GM19372 (cell line): Measurements from ENCODE around the gene TMEM163.
"Not testable (repeated sequence)": the region's sequence is repeated elsewhere in the genome, so short reads cannot be mapped to it uniquely, and the experiment has no call there.

Experiments used
- ATAC-seq: cut with Tn5 transposase; IDR thresholded peaks from one replicate; pipeline ENCODE4 v1.9.1; 2021; ENCODE audit warnings: mild to moderate bottlenecking, low read depth, moderate library complexity; ENCODE audit not compliant: unreplicated experiment

TMEM163 gene

GRCh38 chr2:134667081-134667480, 51.7 kb downstream of the TMEM163 start:
- no peak for ATAC-seq

GRCh38 chr2:134665727-134666506, 52.9 kb downstream of the TMEM163 start:
- ATAC-seq: no peak

- ATAC-seq: no peak
Observed at GRCh38 chr2:134663451-134664450, 55.0 kb downstream of the TMEM163 start.

- no peak for ATAC-seq
Observed at GRCh38 chr2:134662751-134663150, 56.0 kb downstream of the TMEM163 start.

- no peak for ATAC-seq
Observed at GRCh38 chr2:134660626-134661402, 58.0 kb downstream of the TMEM163 start.

GRCh38 chr2:134659724-134660123, 59.1 kb downstream of the TMEM163 start:
- no peak for ATAC-seq

- no peak for ATAC-seq
Observed at GRCh38 chr2:134657650-134658250, 61.0 kb downstream of the TMEM163 start.

- not testable (repeated sequence) for ATAC-seq
Observed at GRCh38 chr2:134656391-134656790, 62.4 kb downstream of the TMEM163 start.

- ATAC-seq: no peak
Observed at GRCh38 chr2:134648586-134648985, 70.2 kb downstream of the TMEM163 start.

- ATAC-seq: no peak
Observed at GRCh38 chr2:134647607-134648256, 71.1 kb downstream of the TMEM163 start.

- no peak for ATAC-seq
Observed at GRCh38 chr2:134642938-134643337, 75.9 kb downstream of the TMEM163 start.

- ATAC-seq: no peak
Observed at GRCh38 chr2:134640494-134640893, 78.3 kb downstream of the TMEM163 start.

- no peak for ATAC-seq
Observed at GRCh38 chr2:134639265-134639664, 79.5 kb downstream of the TMEM163 start.

- ATAC-seq: no peak
Observed at GRCh38 chr2:134636714-134637113, 82.1 kb downstream of the TMEM163 start.

- no peak for ATAC-seq
Observed at GRCh38 chr2:134634054-134634753, 84.6 kb downstream of the TMEM163 start.

- no peak for ATAC-seq
Observed at GRCh38 chr2:134630504-134631159, 88.2 kb downstream of the TMEM163 start.

GRCh38 chr2:134628453-134628852, 90.3 kb downstream of the TMEM163 start:
- ATAC-seq: no peak

GRCh38 chr2:134626781-134627180, 92.0 kb downstream of the TMEM163 start:
- no peak for ATAC-seq

- no peak for ATAC-seq
Observed at GRCh38 chr2:134625311-134625710, 93.5 kb downstream of the TMEM163 start.
